HG03108 (cell line): ENCODE data around the gene HILPDA.
"Not testable (repeated sequence)": the region's sequence is repeated elsewhere in the genome, so short reads cannot be mapped to it uniquely, and the experiment has no call there.

ENCODE experiments used
- ATAC-seq: cut with Tn5 transposase; IDR thresholded peaks from one replicate; pipeline ENCODE4 v1.9.1; 2021; ENCODE audit warnings: moderate library complexity; ENCODE audit not compliant: unreplicated experiment

The HILPDA gene

DNA sequence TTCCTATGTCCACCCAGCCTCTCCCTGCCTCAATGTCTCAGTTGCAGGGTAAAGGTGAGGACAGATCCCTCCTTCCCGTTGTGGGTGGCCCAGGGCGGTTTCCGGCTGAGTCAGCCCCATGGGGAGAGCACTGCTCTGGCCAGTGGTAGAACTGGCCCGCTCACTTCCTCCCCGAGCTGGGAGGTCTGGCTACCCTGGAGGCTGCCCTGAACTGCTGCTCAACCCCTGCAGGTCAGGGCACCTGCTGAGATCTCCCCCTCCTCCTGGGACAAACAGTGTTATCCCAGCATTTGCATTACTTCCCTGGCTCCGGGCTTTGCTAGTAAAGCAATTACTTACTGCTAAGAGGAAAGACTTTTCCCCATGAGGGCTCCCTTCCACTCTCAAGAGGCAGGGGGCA, 24.5 kb upstream of the HILPDA start:
- ATAC-seq, result no peak

GRCh38 chr7:128431754-128432153, 23.9 kb upstream of the HILPDA start:
- no peak for ATAC-seq

GRCh38 chr7:128434413-128435326, 21.0 kb upstream of the HILPDA start:
- no peak for ATAC-seq

GRCh38 chr7:128435327-128435686, 20.4 kb upstream of the HILPDA start:
- no peak for ATAC-seq

DNA sequence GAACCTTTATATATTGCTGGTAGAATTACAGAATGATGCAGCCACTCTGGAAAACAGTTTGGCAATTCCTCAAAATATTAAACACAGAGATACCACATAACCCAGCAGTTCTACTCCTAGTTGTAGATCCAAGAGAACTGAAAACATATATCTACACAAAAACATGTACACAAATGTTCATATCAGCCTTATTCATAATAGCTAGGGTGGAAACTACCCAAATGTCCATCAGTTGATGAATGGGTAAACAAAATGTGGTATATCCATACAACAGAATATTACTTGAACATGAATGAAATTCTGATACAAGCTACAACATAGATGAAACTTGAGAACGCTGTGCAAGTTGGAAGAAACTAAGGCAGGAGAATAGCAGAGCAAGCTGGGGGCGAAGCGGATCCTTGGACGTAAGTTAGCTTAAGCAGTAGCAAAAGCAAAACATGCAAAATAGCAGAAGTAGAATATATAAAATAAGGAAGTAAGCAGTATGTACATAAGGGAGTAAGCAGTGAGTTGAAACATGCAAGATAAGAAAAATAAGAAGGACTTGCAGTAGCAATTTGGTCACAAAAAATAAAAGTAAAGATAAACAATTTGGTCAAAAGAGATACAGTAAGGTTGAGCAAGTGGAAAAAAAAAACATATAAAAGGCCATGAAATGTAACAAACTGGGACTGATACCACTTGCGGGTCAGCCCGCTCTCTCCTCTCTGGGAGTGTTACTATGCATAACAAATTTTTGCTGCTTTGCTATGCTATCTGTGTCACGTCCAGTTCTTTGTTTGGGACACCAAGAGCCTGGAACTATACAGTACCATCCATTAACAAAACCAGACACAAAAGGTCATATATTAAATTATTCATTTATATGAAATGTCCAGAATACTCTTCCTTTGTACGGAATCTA, 18.0 kb upstream of the HILPDA start:
- peak; percentile 45 for ATAC-seq

DNA sequence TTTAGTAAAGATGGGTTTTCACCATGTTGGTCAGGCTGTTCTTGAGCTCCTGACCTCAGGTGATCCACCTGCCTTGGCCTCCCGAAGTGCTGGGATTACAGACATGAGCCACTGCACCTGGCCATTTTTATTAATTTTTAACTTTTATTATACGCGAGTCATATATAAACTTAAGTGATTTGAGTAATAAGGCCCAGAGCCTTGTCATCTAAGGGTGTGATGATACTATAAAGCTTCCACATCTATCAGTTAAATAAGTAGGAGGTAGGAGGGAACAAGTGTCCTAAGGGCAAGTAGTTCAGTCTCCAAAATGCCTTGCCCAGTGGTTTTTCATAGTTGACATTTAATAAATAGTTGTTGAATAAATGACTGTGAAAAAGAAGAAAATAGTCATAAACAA, 13.3 kb upstream of the HILPDA start:
- ATAC-seq, result no peak

GRCh38 chr7:128443831-128444600, 11.7 kb upstream of the HILPDA start:
- ATAC-seq, result no peak

DNA sequence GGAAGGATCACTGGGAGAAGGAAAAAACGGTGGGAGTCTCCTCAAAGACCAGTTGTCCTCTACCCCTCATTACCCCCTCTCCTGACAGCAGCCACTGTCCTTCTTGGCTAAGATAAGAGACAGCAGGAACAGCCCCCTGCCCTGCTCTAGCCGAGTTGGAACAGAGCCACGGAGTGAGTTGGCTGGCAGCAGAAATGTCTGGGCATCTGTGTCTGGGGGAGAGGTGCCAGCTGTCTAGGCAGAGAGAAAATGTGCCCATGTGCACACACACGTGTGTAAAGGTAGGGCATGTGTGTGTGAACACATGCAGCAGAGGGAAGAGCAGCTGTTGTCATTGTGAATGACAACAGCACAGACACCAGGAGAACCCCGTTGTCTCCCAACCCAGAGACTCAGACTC, 9.4 kb upstream of the HILPDA start:
- no peak for ATAC-seq

- ATAC-seq, result no peak
These were observed 7.6 kb upstream of the HILPDA start for GRCh38 chr7:128447941-128448564.

DNA sequence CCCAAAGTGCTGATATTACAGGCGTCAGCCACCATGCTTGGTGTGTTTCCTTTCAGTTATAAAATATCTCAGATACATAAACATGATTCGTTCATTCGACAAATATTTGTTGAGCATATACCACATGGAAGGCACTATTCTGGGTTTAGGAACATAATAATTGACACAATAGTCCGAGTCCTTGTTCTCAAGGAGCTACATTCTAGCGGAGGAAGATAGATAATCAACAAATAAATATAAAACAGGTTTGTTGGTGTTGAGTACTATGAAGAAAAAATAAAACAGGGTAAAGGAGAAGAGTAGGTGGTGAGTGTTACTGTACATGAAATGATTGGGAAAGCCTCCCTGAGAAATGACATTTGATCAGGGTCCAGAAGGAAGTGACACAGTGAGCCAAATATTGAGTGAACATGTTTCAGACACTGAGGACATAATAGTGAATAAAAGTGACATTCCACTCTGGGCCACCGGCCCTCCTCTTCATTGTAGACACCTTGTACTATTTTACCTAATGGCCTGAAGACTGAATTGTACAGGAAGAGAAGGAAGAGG, 6.9 kb upstream of the HILPDA start:
- no peak for ATAC-seq

DNA sequence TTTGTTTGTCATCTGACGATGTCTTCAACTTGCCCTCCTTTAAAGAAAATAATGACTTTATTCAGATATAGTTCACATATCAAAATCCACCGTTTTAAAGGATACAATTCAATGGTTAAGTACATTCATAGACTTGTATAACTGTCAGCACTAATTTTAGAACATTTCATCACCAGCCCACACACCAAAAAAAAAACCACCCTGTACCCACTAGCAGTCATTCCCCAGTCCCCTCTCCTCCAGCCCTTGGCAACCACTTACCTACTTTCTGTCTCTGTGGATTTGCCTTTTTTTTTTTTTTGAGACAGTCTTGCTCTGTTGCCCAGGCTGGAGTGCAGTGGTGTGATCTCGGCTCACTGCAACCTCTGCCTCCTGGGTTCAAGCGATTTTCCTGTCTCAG, 5.3 kb upstream of the HILPDA start:
- ATAC-seq, result no peak

DNA sequence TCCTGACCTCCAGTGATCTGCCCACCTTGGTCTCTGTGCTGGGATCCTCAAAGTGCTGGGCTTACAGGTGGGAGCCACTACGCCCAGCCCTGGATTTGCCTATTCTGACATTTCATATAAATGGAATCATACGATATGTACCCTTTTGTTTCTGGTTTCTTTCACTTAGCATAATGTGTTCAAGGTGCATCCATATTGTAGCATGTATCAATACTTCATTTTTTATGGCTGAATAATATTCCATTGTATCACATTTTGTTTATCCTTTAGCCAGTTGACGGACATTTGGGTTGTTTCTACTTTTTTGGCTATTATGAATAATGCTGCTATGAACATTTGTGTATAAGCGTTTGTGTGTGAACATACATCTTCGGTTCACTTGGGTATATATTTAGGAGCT, 4.8 kb upstream of the HILPDA start:
- no peak for ATAC-seq

DNA sequence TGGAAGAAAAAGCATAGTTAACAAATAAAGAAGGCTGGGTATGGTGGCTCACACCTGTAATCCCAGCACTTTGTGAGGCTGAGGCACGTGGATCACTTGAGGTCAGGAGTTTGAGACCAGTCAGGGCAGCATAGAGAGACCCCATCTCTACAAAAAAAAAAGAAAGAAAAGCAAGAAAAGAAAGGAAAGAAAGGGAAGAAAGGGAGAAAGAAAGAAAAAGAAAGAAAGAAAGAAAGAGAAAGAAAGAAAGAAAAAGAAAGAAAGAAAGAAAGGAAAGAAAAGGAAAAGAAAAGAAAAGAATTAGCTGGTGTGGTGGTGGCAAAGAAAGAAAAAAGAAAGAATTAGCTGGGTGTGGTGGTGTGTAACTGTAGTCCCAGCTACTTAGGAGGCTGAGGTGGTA, 3.1 kb upstream of the HILPDA start:
- no peak for ATAC-seq

- ATAC-seq, result no peak
These were observed 1.6 kb upstream of the HILPDA start for GRCh38 chr7:128453836-128454804.

DNA sequence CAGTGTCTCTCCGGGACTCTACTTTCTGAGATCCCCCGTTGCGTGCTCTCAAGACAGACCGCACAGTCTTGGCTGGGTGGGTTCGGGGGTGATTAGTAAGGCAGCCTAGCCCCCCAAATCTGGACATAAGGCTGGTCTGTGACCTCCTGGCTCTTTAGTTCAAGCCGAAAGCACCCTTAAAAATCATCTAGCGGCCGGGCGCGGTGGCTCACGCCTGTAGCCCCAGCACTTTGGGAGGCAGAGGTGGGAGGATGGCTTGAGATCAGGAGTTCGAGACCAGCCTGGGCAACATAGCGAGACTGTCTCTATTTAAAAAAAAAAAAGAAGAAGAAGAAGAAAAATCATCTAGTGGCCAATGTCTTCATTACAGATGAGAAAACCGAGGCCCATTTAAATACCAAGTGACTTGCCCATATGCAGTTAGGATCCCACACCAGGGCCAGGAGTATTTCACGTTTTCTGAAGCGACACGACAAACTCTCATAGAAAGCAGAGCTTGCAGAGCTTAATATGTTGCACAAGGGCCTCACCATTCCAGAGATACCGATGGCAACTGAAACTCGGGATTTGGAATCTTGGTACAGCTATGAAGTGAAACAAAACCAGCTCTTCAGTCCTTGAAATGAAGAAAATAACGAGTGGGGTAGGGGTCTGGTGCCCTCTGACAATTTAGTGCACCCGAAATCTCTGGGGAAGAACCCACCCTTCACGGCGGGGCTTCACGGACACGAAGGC, 703 bp upstream of the HILPDA start:
- ATAC-seq, result no peak

DNA sequence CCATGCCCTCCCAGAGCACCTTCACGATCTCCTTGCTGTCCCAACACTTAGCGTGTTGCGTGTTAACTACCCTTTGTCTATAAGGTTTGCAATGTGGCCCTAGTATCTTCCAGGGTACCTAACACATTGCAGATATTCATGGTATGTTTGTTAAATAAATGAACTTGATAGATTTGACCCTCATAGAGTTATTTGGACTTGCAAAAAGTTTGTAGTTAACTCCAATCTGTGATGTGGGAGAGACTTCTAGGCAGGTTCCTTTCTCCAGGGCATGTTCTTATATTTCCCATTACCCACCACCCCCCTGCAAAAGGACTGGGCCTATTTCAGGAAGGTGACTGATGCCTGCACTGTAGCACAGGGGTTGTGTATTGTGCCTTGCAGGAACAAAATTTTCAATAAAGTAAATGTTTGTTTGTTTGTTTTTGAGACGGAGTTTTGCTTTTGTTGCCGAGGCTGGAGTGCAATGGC, 612 bp downstream of the HILPDA start:
- no peak for ATAC-seq

- ATAC-seq, result not testable (repeated sequence)
These were observed 1.7 kb downstream of the HILPDA start for GRCh38 chr7:128457385-128457784.

GRCh38 chr7:128458956-128459355, 3.3 kb downstream of the HILPDA start:
- peak; percentile 24 for ATAC-seq
